Ovary (tissue), 3 donors: ENCODE results near the gene LDB2.

Experiments
- CTCF ChIP-seq, 3 donors: fragments of 450-650 bp in 2 of 3; fragments of 200-600 bp in 1 of 3; IDR thresholded peaks; one replicate each; pipeline versions ENCODE4 v1.5.1 to v1.8.0; 2016 to 2022; ENCODE audit warnings: antibody characterized with exemption in 3 of 3, mild to moderate bottlenecking in 1 of 3
- POLR2A ChIP-seq: fragments of 450-650 bp; IDR thresholded peaks from one replicate; pipeline ENCODE4 v1.6.1; 2017; ENCODE audit warnings: antibody characterized with exemption, mild to moderate bottlenecking, moderate library complexity
- donor health status: DM: no; HTN: no; CAD: no.

DNA sequence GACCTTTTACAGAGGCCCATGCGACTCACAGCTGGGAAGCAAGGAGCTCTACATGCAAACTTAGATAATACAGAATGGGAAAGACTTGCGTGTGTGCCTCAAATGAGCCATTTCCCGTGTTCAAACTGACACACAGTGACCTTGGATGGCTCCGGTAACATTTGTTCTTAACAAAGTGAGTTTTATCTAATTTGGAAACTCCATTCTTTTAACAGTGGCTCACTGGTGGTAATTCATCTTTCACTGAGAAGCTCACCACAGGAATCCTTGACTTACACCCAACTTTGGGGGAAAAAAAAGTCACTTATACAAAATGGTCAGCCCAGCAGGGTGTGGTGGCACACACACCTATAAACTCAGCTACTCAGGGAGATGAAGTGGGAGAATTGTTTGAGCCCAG lies 190.6 kb downstream of the LDB2 start:
- TF ChIP-seq POLR2A: no peak
- TF ChIP-seq CTCF (IDR thresholded peaks at IDR 0.05): no peak
